Measurements from ENCODE around the gene PFN1.

PFN1 gene

GRCh38 chr17:4948166-4948930, at the start of gene PFN1:
Gene PFN1, minus strand, starts transcription at chr17:4948530. Its CDS starts 136 bp downstream, at chr17:4948394.
- peak; percentile 96 for DNase-seq

- DNase-seq, result peak; percentile 96
Observed at GRCh38 chr17:4997302-4998026, 49.1 kb upstream of the PFN1 start, which contains the start of the genes INCA1 and KIF1C. Gene INCA1, minus strand, starts transcription at chr17:4997522. Its CDS starts 3,085 bp downstream, at chr17:4994437. Gene KIF1C, plus strand, starts transcription at chr17:4997950. Its CDS starts 2,297 bp downstream, at chr17:5000247.

- no peak for DNase-seq
Observed at GRCh38 chr17:4994081-4994595, 45.8 kb upstream of the PFN1 start.

GRCh38 chr17:4987767-4988567, 39.6 kb upstream of the PFN1 start:
- peak; percentile 28 for DNase-seq

- DNase-seq, result peak; percentile 87
Observed at GRCh38 chr17:4986951-4987766, 38.8 kb upstream of the PFN1 start, which contains the start of gene CAMTA2. Gene CAMTA2, minus strand, starts transcription at chr17:4987675. Its CDS starts 1,453 bp downstream, at chr17:4986222.

- peak; percentile 51 for DNase-seq
Observed at GRCh38 chr17:4986403-4986802, 38.1 kb upstream of the PFN1 start.

GRCh38 chr17:4982305-4982704, 34.0 kb upstream of the PFN1 start:
- peak; percentile 71 for DNase-seq

- peak; percentile 51 for DNase-seq
Observed at GRCh38 chr17:4980644-4981216, 32.4 kb upstream of the PFN1 start.

- peak; percentile 59 for DNase-seq
Observed at GRCh38 chr17:4978726-4979125, 30.4 kb upstream of the PFN1 start.

GRCh38 chr17:4974115-4974670, 25.9 kb upstream of the PFN1 start:
- no peak for DNase-seq

- DNase-seq, result no peak
Observed at GRCh38 chr17:4973256-4974114, 25.2 kb upstream of the PFN1 start.

GRCh38 chr17:4972752-4973151, 24.4 kb upstream of the PFN1 start:
- no peak for DNase-seq

- no peak for DNase-seq
Observed at GRCh38 chr17:4972322-4972721, 24.0 kb upstream of the PFN1 start.

- DNase-seq, result no peak
Observed at GRCh38 chr17:4971826-4972225, 23.5 kb upstream of the PFN1 start.

GRCh38 chr17:4970273-4970672, 21.9 kb upstream of the PFN1 start:
- no peak for DNase-seq

- peak; percentile 38 for DNase-seq
Observed at GRCh38 chr17:4969551-4970173, 21.3 kb upstream of the PFN1 start.

GRCh38 chr17:4969047-4969550, 20.8 kb upstream of the PFN1 start:
- DNase-seq, result peak; percentile 62

- no peak for DNase-seq
Observed at GRCh38 chr17:4968486-4969046, 20.2 kb upstream of the PFN1 start.

All from suppressor macrophage treated with lipopolysaccharide for 4 hours (primary cell).